GM19467 (cell line): ENCODE data around the gene PBX1.
"Not testable (repeated sequence)": the region's sequence is repeated elsewhere in the genome, so short reads cannot be mapped to it uniquely, and the experiment has no call there.

Source experiments
- ATAC-seq: cut with Tn5 transposase; IDR thresholded peaks from one replicate; pipeline ENCODE4 v1.9.1; 2021; ENCODE audit warnings: mild to moderate bottlenecking, moderate library complexity; ENCODE audit not compliant: unreplicated experiment

Gene PBX1

GRCh38 chr1:164637461-164638375, 78.7 kb downstream of the PBX1 start:
- no peak for ATAC-seq

GRCh38 chr1:164638492-164639202, 79.7 kb downstream of the PBX1 start:
- no peak for ATAC-seq

- ATAC-seq: no peak
These were observed 81.8 kb downstream of the PBX1 start for GRCh38 chr1:164640686-164641352.

- ATAC-seq: no peak
These were observed 82.4 kb downstream of the PBX1 start for GRCh38 chr1:164641353-164641730.

GRCh38 chr1:164643018-164643417, 84.0 kb downstream of the PBX1 start:
- no peak for ATAC-seq

GRCh38 chr1:164644268-164644667, 85.3 kb downstream of the PBX1 start:
- ATAC-seq: no peak

- ATAC-seq: no peak
These were observed 86.0 kb downstream of the PBX1 start for GRCh38 chr1:164644774-164645644.

GRCh38 chr1:164645921-164646320, 86.9 kb downstream of the PBX1 start:
- ATAC-seq: no peak

- no peak for ATAC-seq
These were observed 88.2 kb downstream of the PBX1 start for GRCh38 chr1:164647211-164647610.

GRCh38 chr1:164648636-164649035, 89.7 kb downstream of the PBX1 start:
- ATAC-seq: no peak

GRCh38 chr1:164649146-164649545, 90.2 kb downstream of the PBX1 start:
- no peak for ATAC-seq

- ATAC-seq: no peak
These were observed 91.5 kb downstream of the PBX1 start for GRCh38 chr1:164650531-164650930.

- no peak for ATAC-seq
These were observed 92.5 kb downstream of the PBX1 start for GRCh38 chr1:164651351-164651951.

- not testable (repeated sequence) for ATAC-seq
These were observed 94.0 kb downstream of the PBX1 start for GRCh38 chr1:164652969-164653368.

GRCh38 chr1:164653705-164654104, 94.7 kb downstream of the PBX1 start:
- no peak for ATAC-seq

- no peak for ATAC-seq
These were observed 95.2 kb downstream of the PBX1 start for GRCh38 chr1:164654200-164654599.

GRCh38 chr1:164658864-164659263, 99.9 kb downstream of the PBX1 start:
- ATAC-seq: no peak

- no peak for ATAC-seq
These were observed 100.8 kb downstream of the PBX1 start for GRCh38 chr1:164659621-164660411.

- ATAC-seq: peak; percentile 84
These were observed 101.4 kb downstream of the PBX1 start for GRCh38 chr1:164660412-164660772.
